Tibial artery (tissue), 4 donors: ENCODE measurements around the gene SYP.
A peak's percentile ranks its signal among the peaks of the same experiment; 100 is the strongest.

Experiments
- DNase-seq, 2 donors: peaks; one replicate each; pipeline ENCODE4 v3.0.0-alpha.2; 2019
- H3K27ac ChIP-seq, 2 donors: fragments of 200-600 bp; sonication (generic) in 1 of 2; 1 replicate in 1 of 2; 2 replicates in 1 of 2; pipeline ENCODE4 v1.5.1; 2018 to 2019; ENCODE audit warnings: mild to moderate bottlenecking in 1 of 2
- H3K27me3 ChIP-seq, 2 donors: fragments of 200-600 bp; sonication (generic) in 1 of 2; one replicate each; pipeline versions ENCODE4 v1.5.1 to v1.6.0; 2016 to 2019
- H3K36me3 ChIP-seq, 3 donors: fragments of 200-600 bp; sonication (generic) in 2 of 3; one replicate each; pipeline ENCODE4 v1.5.1; 2016 to 2019; ENCODE audit warnings: mild to moderate bottlenecking in 2 of 3
- H3K4me1 ChIP-seq, 4 donors: fragments of 200-600 bp; sonication (generic) in 2 of 4; 1 replicate in 3 of 4; 2 replicates in 1 of 4; pipeline ENCODE4 v1.5.1; 2016 to 2019
- H3K4me3 ChIP-seq, 2 donors: fragments of 200-600 bp; sonication (generic) in 1 of 2; 1 replicate in 1 of 2; 2 replicates in 1 of 2; pipeline ENCODE4 v1.5.1; 2018 to 2019; ENCODE audit warnings: mild to moderate bottlenecking in 2 of 2
- H3K9me3 ChIP-seq, 3 donors: fragments of 200-600 bp; sonication (generic) in 1 of 3; one replicate each; pipeline ENCODE4 v1.5.1; 2016 to 2019
- CTCF ChIP-seq, 2 experiments: fragments of 200-600 bp in 1 of 2; fragments of 450-650 bp in 1 of 2; IDR thresholded peaks; one replicate each; pipeline ENCODE4 v1.5.1; 2017 to 2019; ENCODE audit warnings: antibody characterized with exemption in 2 of 2, mild to moderate bottlenecking in 1 of 2, moderate library complexity in 1 of 2
- intact Hi-C: fragments of 100-400 bp; cut with DNase I; formaldehyde crosslinking; loops from one replicate; pipeline ENCODE4 v1.15.0; 2023; ENCODE audit warnings: low total_unique reads

Gene SYP

GRCh38 chrX:49204709-49205108 is 4.7 kb upstream of the SYP start:
- H3K9me3 ChIP-seq, result no peaks in the 10 kb centered on the region
- H3K27ac ChIP-seq, result no peak overlapping the region
- no peak for DNase-seq
- no peak for TF ChIP-seq CTCF (IDR thresholded peaks at IDR 0.05)
- no peak overlapping the region for H3K4me3 ChIP-seq
- no peaks in the 10 kb centered on the region for H3K27me3 ChIP-seq
- intact Hi-C loops, result no loop called here
- no peaks in the 10 kb centered on the region for H3K36me3 ChIP-seq
- H3K4me1 ChIP-seq, result peaks cover 0 to 9% (median 4%) of the 10 kb centered on the region in 4 donors

GRCh38 chrX:49204017-49204416 is 4.0 kb upstream of the SYP start:
- intact Hi-C loops, result no loop called here
- H3K4me3 ChIP-seq, result no peak overlapping the region
- no peaks in the 10 kb centered on the region for H3K36me3 ChIP-seq
- no peak for DNase-seq
- no peaks in the 10 kb centered on the region for H3K27me3 ChIP-seq
- H3K4me1 ChIP-seq, result peaks cover 0 to 15% (median 8%) of the 10 kb centered on the region in 4 donors
- TF ChIP-seq CTCF (IDR thresholded peaks at IDR 0.05), result no peak
- no peak overlapping the region for H3K27ac ChIP-seq
- H3K9me3 ChIP-seq, result no peaks in the 10 kb centered on the region

GRCh38 chrX:49203536-49203935 is 3.5 kb upstream of the SYP start:
- intact Hi-C loops, result no loop called here

GRCh38 chrX:49202022-49202421 is 2.0 kb upstream of the SYP start:
- Histone ChIP-seq H3K4me3 (no peak overlapping the region), H3K9me3 (no peaks in the 10 kb centered on the region), H3K27ac (no peak overlapping the region), H3K36me3 (no peaks in the 10 kb centered on the region), H3K27me3 (no peaks in the 10 kb centered on the region), H3K4me1 (peaks cover 0 to 15% (median 8%) of the 10 kb centered on the region in 4 donors)
- TF ChIP-seq CTCF (IDR thresholded peaks at IDR 0.05), result no peak
- intact Hi-C loops, result no loop called here
- no peak for DNase-seq

More at GRCh38 chrX:49203536-49203935, 3.5 kb upstream of the SYP start:
- Histone ChIP-seq H3K9me3 (no peaks in the 10 kb centered on the region), H3K36me3 (no peaks in the 10 kb centered on the region), H3K4me3 (no peak overlapping the region), H3K27me3 (no peaks in the 10 kb centered on the region), H3K27ac (no peak overlapping the region), H3K4me1 (peaks cover 0 to 15% (median 8%) of the 10 kb centered on the region in 4 donors)
- TF ChIP-seq CTCF (IDR thresholded peaks at IDR 0.05), result no peak
- no peak for DNase-seq

GRCh38 chrX:49199315-49199595 is 738 bp downstream of the SYP start:
- Histone ChIP-seq H3K27ac (peak overlapping the region in 1 of 2 donors; percentile 61), H3K9me3 (no peaks in the 10 kb centered on the region), H3K36me3 (no peaks in the 10 kb centered on the region), H3K4me3 (peak overlapping the region in 1 of 2 donors; percentile 50), H3K27me3 (no peaks in the 10 kb centered on the region), H3K4me1 (peaks cover 0 to 15% (median 8%) of the 10 kb centered on the region in 4 donors)
- no peak for DNase-seq
- no peak for TF ChIP-seq CTCF (IDR thresholded peaks at IDR 0.05)
- intact Hi-C loops, result no loop called here
